ENCODE results near the gene WDFY2. TPM values are rescaled to one million over a fixed set of nuclear protein-coding genes. Genes with fewer than 3 reads are reported as not detected.

Gene WDFY2
- total and polyA plus RNA-seq, 5 donors from 2014 or later: 4.0 to 26.2 (median 4.9) TPM

DNA sequence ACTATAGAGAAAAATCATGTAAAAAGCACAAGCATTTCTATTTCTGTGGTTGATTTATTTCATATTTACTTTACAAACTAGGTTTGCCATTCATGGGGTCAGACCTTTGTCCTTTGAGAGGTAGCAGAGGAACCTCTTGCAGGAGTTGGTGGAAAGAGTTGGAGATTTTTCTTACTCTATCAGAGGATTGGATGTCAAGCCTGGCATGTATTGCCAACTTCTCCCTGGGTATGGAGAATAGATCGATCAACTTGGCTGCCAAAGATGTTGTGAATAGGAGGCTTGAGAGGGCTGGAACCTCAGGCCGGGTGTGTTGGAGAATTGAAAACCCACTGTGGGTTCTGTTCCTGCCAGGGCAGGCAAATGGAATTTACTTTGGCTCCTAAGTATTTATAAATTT lies 81.2 kb downstream of the WDFY2 start:
- H3K27me3 Mint-ChIP-seq: no peaks in the 10 kb centered on the region
- peaks cover 23 to 40% (median 33%) of the 10 kb centered on the region in 4 donors for H3K4me1 Mint-ChIP-seq
- no peak overlapping the region for H3K4me3 Mint-ChIP-seq
- H3K27me3 ChIP-seq (ENCODE audit: control insufficient read depth, insufficient read depth, low read length): no peaks in the 10 kb centered on the region
- DNase-seq: no peak
- ATAC-seq (ENCODE audit: low read depth in 2 of 2): no peak
- H3K27ac Mint-ChIP-seq: peak overlapping the region in 1 of 3 donors; percentile 18
- H3K36me3 ChIP-seq (ENCODE audit: control insufficient read depth, insufficient read depth, low read length): peaks cover 5% of the 10 kb centered on the region
- peaks cover 23% of the 10 kb centered on the region for H3K36me3 Mint-ChIP-seq
- H3K9me3 ChIP-seq (ENCODE audit: control insufficient read depth in 2 of 2, low read length in 2 of 2): no peaks in the 10 kb centered on the region
- H3K4me3 ChIP-seq (ENCODE audit: low read depth, low read length): no peak overlapping the region
- no peaks in the 10 kb centered on the region for H3K4me1 ChIP-seq (ENCODE audit: control insufficient read depth, insufficient read depth, low read length, poor library complexity, severe bottlenecking)
- no peaks in the 10 kb centered on the region for H3K9me3 Mint-ChIP-seq
- no peak overlapping the region for H3K27ac ChIP-seq (ENCODE audit: insufficient read depth, low read length, poor library complexity, severe bottlenecking)

DNA sequence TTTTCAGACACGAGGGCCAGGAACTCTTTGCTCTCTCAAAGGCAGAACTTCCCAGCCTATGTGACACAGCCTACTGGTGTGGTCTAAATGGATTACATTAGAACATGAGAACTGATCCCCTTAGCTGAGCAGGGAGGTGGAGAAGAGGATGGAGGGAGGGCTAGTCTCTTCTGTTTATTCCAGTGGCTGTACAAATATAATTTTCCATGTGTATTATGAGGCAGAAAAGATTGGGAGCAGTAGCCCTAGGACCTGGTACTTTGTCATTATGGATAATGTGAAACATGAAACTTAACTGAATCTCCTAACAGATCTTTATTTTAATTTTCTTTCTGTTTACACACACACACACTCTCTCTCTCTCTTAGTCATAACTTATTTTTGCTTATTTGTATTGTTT lies 82.1 kb downstream of the WDFY2 start:
- H3K9me3 Mint-ChIP-seq: peaks cover 0 to 6% (median 0%) of the 10 kb centered on the region in 7 donors
- no peaks in the 10 kb centered on the region for H3K4me1 ChIP-seq (ENCODE audit: control insufficient read depth, insufficient read depth, low read length, poor library complexity, severe bottlenecking)
- no peak for DNase-seq
- peak overlapping the region in 1 of 3 donors; percentile 40 for H3K27ac Mint-ChIP-seq
- H3K4me3 Mint-ChIP-seq: no peak overlapping the region
- H3K27me3 Mint-ChIP-seq: no peaks in the 10 kb centered on the region
- H3K4me3 ChIP-seq (ENCODE audit: low read depth, low read length): no peak overlapping the region
- peaks cover 30 to 40% (median 35%) of the 10 kb centered on the region in 4 donors for H3K4me1 Mint-ChIP-seq
- no peaks in the 10 kb centered on the region for H3K27me3 ChIP-seq (ENCODE audit: control insufficient read depth, insufficient read depth, low read length)
- H3K27ac ChIP-seq (ENCODE audit: insufficient read depth, low read length, poor library complexity, severe bottlenecking): no peak overlapping the region
- ATAC-seq (ENCODE audit: low read depth in 2 of 2): no peak
- peaks cover 22% of the 10 kb centered on the region for H3K36me3 Mint-ChIP-seq
- H3K36me3 ChIP-seq (ENCODE audit: control insufficient read depth, insufficient read depth, low read length): peaks cover 5% of the 10 kb centered on the region
- no peaks in the 10 kb centered on the region for H3K9me3 ChIP-seq (ENCODE audit: control insufficient read depth in 2 of 2, low read length in 2 of 2)

DNA sequence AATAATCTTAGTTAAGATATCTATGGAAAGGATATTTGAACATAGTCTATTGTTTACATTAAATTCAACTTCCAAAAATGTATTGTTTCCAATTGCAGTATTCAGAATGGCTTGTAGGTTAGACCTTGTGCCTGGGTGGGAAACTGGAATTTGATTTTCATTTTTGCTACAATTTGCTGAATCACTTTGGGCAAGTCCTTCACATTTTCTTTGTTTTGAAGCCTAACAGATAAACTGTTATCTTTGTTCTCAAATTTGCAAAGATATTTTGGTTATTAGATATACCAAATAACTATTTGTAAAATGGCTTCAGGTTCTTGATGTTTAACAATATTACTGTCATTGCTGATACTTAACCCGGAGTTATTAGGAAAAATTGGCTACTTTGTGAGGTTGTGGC lies 82.6 kb downstream of the WDFY2 start:
- peaks cover 30 to 40% (median 35%) of the 10 kb centered on the region in 4 donors for H3K4me1 Mint-ChIP-seq
- H3K9me3 Mint-ChIP-seq: peaks cover 0 to 8% (median 0%) of the 10 kb centered on the region in 7 donors
- no peaks in the 10 kb centered on the region for H3K27me3 Mint-ChIP-seq
- H3K4me3 Mint-ChIP-seq: no peak overlapping the region
- H3K27me3 ChIP-seq (ENCODE audit: control insufficient read depth, insufficient read depth, low read length): no peaks in the 10 kb centered on the region
- ATAC-seq (ENCODE audit: low read depth in 2 of 2) (no peak), DNase-seq (no peak)
- no peaks in the 10 kb centered on the region for H3K9me3 ChIP-seq (ENCODE audit: control insufficient read depth in 2 of 2, low read length in 2 of 2)
- H3K27ac ChIP-seq (ENCODE audit: insufficient read depth, low read length, poor library complexity, severe bottlenecking): no peak overlapping the region
- H3K36me3 ChIP-seq (ENCODE audit: control insufficient read depth, insufficient read depth, low read length): peaks cover 5% of the 10 kb centered on the region
- peak overlapping the region in 1 of 3 donors; percentile 40 for H3K27ac Mint-ChIP-seq
- no peak overlapping the region for H3K4me3 ChIP-seq (ENCODE audit: low read depth, low read length)
- H3K36me3 Mint-ChIP-seq: peaks cover 21% of the 10 kb centered on the region
- H3K4me1 ChIP-seq (ENCODE audit: control insufficient read depth, insufficient read depth, low read length, poor library complexity, severe bottlenecking): no peaks in the 10 kb centered on the region

DNA sequence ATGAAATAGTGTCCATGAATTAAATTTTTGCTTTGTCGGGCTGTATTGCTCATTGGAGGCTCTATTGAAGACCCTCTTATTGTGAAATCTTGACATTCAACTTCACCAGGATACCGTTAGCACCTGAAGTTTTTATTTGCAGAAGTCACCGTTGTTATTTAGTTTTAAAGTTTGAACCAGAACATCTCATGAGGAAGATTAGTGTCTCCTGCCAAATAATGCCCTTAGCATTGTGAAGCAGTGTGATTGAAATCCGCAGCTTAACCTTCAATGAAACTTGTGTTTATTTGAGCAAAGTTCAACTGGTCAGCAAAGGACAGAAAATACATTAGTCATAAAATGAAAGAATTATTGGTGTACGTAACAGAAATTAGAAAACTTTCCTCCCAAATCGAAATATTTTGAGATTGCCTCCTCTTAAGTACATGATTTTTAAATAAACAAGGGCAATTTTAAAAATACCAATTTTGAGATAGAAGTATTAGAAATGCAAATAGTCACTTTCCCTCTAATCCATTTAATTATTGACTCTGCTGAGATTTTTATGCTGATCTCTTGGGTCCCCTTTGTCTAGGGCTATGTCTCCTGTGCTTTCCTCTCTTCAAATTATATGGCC lies 84.4 kb downstream of the WDFY2 start:
- no peaks in the 10 kb centered on the region for H3K9me3 ChIP-seq (ENCODE audit: control insufficient read depth in 2 of 2, low read length in 2 of 2)
- H3K36me3 Mint-ChIP-seq: peaks cover 14% of the 10 kb centered on the region
- H3K4me1 Mint-ChIP-seq: peaks cover 28 to 41% (median 37%) of the 10 kb centered on the region in 4 donors
- H3K9me3 Mint-ChIP-seq: peaks cover 0 to 8% (median 0%) of the 10 kb centered on the region in 7 donors
- H3K27ac ChIP-seq (ENCODE audit: insufficient read depth, low read length, poor library complexity, severe bottlenecking): no peak overlapping the region
- H3K36me3 ChIP-seq (ENCODE audit: control insufficient read depth, insufficient read depth, low read length): peaks cover 3% of the 10 kb centered on the region
- H3K4me3 Mint-ChIP-seq: no peak overlapping the region
- H3K27ac Mint-ChIP-seq: no peak overlapping the region
- no peaks in the 10 kb centered on the region for H3K27me3 Mint-ChIP-seq
- no peaks in the 10 kb centered on the region for H3K27me3 ChIP-seq (ENCODE audit: control insufficient read depth, insufficient read depth, low read length)
- ATAC-seq (ENCODE audit: low read depth in 2 of 2) (no peak), DNase-seq (no peak)
- no peak overlapping the region for H3K4me3 ChIP-seq (ENCODE audit: low read depth, low read length)
- no peaks in the 10 kb centered on the region for H3K4me1 ChIP-seq (ENCODE audit: control insufficient read depth, insufficient read depth, low read length, poor library complexity, severe bottlenecking)

DNA sequence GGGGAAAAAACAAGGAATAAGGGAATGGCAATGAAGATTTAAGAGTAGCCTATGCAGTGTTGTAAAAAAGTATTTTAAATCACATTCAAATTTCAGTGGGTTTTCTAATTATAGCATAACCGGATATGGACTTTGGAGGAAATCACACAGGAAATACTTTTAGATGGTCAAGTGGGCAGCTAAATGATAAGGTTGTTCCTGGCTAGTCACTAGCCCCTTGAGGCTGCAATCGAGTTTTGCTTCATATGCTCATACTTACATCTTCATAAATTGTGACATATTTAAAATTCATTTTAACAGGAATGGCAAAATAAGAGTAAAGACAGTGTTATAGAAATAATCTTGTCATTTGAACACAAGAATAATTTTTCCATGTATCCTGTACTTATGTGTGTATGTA lies 88.9 kb downstream of the WDFY2 start:
- no peaks in the 10 kb centered on the region for H3K27me3 ChIP-seq (ENCODE audit: control insufficient read depth, insufficient read depth, low read length)
- no peak for ATAC-seq (ENCODE audit: low read depth in 2 of 2)
- H3K27me3 Mint-ChIP-seq: no peaks in the 10 kb centered on the region
- H3K36me3 Mint-ChIP-seq: peaks cover 16% of the 10 kb centered on the region
- no peak overlapping the region for H3K27ac ChIP-seq (ENCODE audit: insufficient read depth, low read length, poor library complexity, severe bottlenecking)
- no peak overlapping the region for H3K4me3 ChIP-seq (ENCODE audit: low read depth, low read length)
- peaks cover 10% of the 10 kb centered on the region for H3K36me3 ChIP-seq (ENCODE audit: control insufficient read depth, insufficient read depth, low read length)
- H3K4me1 Mint-ChIP-seq: peaks cover 7 to 26% (median 18%) of the 10 kb centered on the region in 4 donors
- no peaks in the 10 kb centered on the region for H3K9me3 ChIP-seq (ENCODE audit: control insufficient read depth in 2 of 2, low read length in 2 of 2)
- no peak overlapping the region for H3K27ac Mint-ChIP-seq
- H3K9me3 Mint-ChIP-seq: peaks cover 0 to 8% (median 0%) of the 10 kb centered on the region in 7 donors
- DNase-seq: no peak
- no peak overlapping the region for H3K4me3 Mint-ChIP-seq
- H3K4me1 ChIP-seq (ENCODE audit: control insufficient read depth, insufficient read depth, low read length, poor library complexity, severe bottlenecking): no peaks in the 10 kb centered on the region

DNA sequence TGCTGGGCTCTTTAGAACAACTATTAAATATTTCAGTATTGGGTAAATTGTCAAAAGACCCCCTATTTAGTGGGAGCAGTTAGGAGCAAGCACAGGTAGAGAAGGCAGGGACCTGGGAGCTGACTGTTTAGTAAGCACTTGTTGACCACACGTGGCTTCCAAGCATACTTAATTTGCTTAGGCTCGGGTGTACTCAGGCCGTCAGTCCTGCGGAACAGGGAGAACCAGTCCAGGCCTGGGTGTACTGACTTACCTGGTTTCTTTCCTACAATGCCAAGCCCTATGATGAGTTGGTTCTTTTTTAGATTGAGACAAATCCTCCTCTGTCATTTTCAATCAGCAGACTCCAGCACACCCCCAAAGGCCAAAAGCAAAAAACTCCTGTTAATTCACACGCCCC lies 90.0 kb downstream of the WDFY2 start:
- no peaks in the 10 kb centered on the region for H3K9me3 ChIP-seq (ENCODE audit: control insufficient read depth in 2 of 2, low read length in 2 of 2)
- ATAC-seq (ENCODE audit: low read depth in 2 of 2): no peak
- H3K27ac Mint-ChIP-seq: peak overlapping the region in 1 of 3 donors; percentile 47

DNA sequence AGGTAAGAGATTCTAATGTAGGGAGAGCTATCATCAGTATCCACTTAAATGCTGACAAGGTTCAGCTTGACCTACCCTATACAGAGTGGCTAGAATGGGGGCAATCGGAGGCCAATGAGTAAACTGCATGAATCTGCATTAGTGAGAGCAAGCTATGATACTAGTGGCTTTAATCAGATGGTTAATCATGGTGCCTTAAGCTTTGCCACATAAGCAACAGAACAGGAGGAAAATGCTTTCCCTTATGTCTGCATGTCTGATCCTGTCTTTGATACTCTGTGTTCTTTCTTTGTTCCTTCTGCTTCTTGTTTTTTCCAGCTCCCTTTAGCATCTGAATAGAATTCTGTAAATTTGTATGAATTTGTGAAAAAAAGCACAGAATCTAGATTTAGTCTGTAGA lies 91.1 kb downstream of the WDFY2 start:
- Histone ChIP-seq H3K27me3 (ENCODE audit: control insufficient read depth, insufficient read depth, low read length) (no peaks in the 10 kb centered on the region), H3K36me3 (ENCODE audit: control insufficient read depth, insufficient read depth, low read length) (peaks cover 10% of the 10 kb centered on the region), H3K9me3 (ENCODE audit: control insufficient read depth in 2 of 2, low read length in 2 of 2) (no peaks in the 10 kb centered on the region), H3K4me1 (ENCODE audit: control insufficient read depth, insufficient read depth, low read length, poor library complexity, severe bottlenecking) (no peaks in the 10 kb centered on the region), H3K27ac (ENCODE audit: insufficient read depth, low read length, poor library complexity, severe bottlenecking) (no peak overlapping the region), H3K4me3 (ENCODE audit: low read depth, low read length) (no peak overlapping the region)
- ATAC-seq (ENCODE audit: low read depth in 2 of 2) (no peak), DNase-seq (no peak)
- Mint-ChIP-seq H3K27me3 (no peaks in the 10 kb centered on the region), H3K9me3 (peaks cover 0 to 8% (median 0%) of the 10 kb centered on the region in 7 donors), H3K4me3 (no peak overlapping the region), H3K27ac (no peak overlapping the region), H3K36me3 (peaks cover 31% of the 10 kb centered on the region), H3K4me1 (peaks cover 6 to 25% (median 14%) of the 10 kb centered on the region in 4 donors)

More for the DNA sequence above, 90.0 kb downstream of the WDFY2 start:
- H3K4me1 ChIP-seq (ENCODE audit: control insufficient read depth, insufficient read depth, low read length, poor library complexity, severe bottlenecking): no peaks in the 10 kb centered on the region
- H3K27ac ChIP-seq (ENCODE audit: insufficient read depth, low read length, poor library complexity, severe bottlenecking): no peak overlapping the region
- peaks cover 23% of the 10 kb centered on the region for H3K36me3 Mint-ChIP-seq
- no peak overlapping the region for H3K4me3 ChIP-seq (ENCODE audit: low read depth, low read length)
- no peak for DNase-seq
- H3K27me3 ChIP-seq (ENCODE audit: control insufficient read depth, insufficient read depth, low read length): no peaks in the 10 kb centered on the region
- H3K36me3 ChIP-seq (ENCODE audit: control insufficient read depth, insufficient read depth, low read length): peaks cover 10% of the 10 kb centered on the region
- peaks cover 13 to 25% (median 17%) of the 10 kb centered on the region in 4 donors for H3K4me1 Mint-ChIP-seq
- H3K9me3 Mint-ChIP-seq: peaks cover 0 to 8% (median 0%) of the 10 kb centered on the region in 7 donors
- no peak overlapping the region for H3K4me3 Mint-ChIP-seq
- no peaks in the 10 kb centered on the region for H3K27me3 Mint-ChIP-seq

DNA sequence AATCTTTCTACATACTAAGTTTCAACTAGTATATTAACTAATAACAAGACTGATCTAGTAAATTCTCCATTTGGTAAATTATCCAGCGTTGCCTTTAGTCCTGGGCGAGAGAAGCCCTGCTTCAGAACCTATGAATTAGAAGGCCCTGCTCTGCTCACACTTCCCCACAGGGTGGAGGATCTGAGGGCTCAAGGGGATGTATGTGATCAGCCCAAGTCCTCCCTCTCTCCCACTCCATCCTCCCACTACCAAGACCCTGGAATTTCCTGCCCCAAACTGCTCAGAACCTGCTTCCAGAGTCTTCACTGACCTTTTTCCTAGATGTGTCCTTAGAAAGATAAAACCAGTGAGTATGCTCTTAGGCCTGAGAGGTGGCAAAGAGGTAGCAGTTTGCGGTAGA lies 91.6 kb downstream of the WDFY2 start:
- H3K27ac ChIP-seq (ENCODE audit: insufficient read depth, low read length, poor library complexity, severe bottlenecking): no peak overlapping the region
- no peaks in the 10 kb centered on the region for H3K27me3 ChIP-seq (ENCODE audit: control insufficient read depth, insufficient read depth, low read length)
- H3K4me1 Mint-ChIP-seq: peaks cover 6 to 30% (median 12%) of the 10 kb centered on the region in 4 donors
- DNase-seq (no peak), ATAC-seq (ENCODE audit: low read depth in 2 of 2) (no peak)
- no peaks in the 10 kb centered on the region for H3K4me1 ChIP-seq (ENCODE audit: control insufficient read depth, insufficient read depth, low read length, poor library complexity, severe bottlenecking)
- H3K4me3 Mint-ChIP-seq: no peak overlapping the region
- no peaks in the 10 kb centered on the region for H3K27me3 Mint-ChIP-seq
- H3K9me3 ChIP-seq (ENCODE audit: control insufficient read depth in 2 of 2, low read length in 2 of 2): no peaks in the 10 kb centered on the region
- no peak overlapping the region for H3K27ac Mint-ChIP-seq
- peaks cover 32% of the 10 kb centered on the region for H3K36me3 Mint-ChIP-seq
- no peak overlapping the region for H3K4me3 ChIP-seq (ENCODE audit: low read depth, low read length)
- H3K9me3 Mint-ChIP-seq: peaks cover 0 to 6% (median 0%) of the 10 kb centered on the region in 7 donors
- peaks cover 10% of the 10 kb centered on the region for H3K36me3 ChIP-seq (ENCODE audit: control insufficient read depth, insufficient read depth, low read length)
